Endothelial cell of umbilical vein (primary cell): ENCODE results near the gene EFR3B.

Source experiments
- EZH2 ChIP-seq: IDR thresholded peaks from 2 replicates; pipeline ENCODE4 v1.6.1; 2012; ENCODE audit warnings: borderline replicate concordance, low read depth, mild to moderate bottlenecking, moderate library complexity, low read length, inconsistent platforms; ENCODE audit not compliant: severe bottlenecking
- JUN ChIP-seq: IDR thresholded peaks from 2 replicates; pipeline ENCODE4 v1.6.1; 2011; ENCODE audit warnings: borderline replicate concordance, low read depth; ENCODE audit not compliant: insufficient read length, insufficient read depth
- POLR2AphosphoS5 ChIP-seq: IDR thresholded peaks from 2 replicates; pipeline ENCODE4 v1.6.1; 2012; ENCODE audit warnings: low read depth, mild to moderate bottlenecking, control low read depth, low read length, moderate library complexity; ENCODE audit not compliant: insufficient read depth
- TF ChIP-seq, protein P1 (sequence below), 2 donors: IDR thresholded peaks; 1 replicate in 1 of 2; 2 replicates in 1 of 2; pipeline ENCODE4 v1.5.1; 2011; ENCODE audit warnings: low read length in 2 of 2, mild to moderate bottlenecking in 2 of 2, moderate library complexity in 2 of 2, control low read depth in 1 of 2, inconsistent platforms in 1 of 2, low read depth in 1 of 2; ENCODE audit not compliant: insufficient read depth in 1 of 2; ENCODE audit errors: extremely low read depth in 1 of 2

DNA sequence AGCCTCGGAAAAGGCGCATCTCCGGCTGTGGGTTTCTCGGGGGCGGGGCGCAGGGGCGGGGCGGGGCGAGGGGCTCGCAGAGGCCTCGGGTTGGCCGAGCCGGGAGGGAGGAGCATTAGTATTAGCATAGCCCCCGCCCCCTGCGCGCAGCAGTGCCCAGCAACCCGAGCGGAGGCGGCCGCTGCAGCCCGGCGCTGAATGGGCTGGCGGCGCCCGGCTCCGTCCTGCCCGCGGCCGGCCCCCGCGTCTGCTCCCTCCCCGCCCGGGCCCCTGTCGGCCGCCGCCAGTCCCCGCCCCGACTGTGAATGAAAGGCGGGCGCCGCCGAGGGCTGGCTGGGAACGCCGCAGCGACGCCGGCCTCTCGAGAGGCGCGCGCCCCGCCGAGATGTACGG lies at the start of gene EFR3B:
- TF ChIP-seq, protein P1, sequence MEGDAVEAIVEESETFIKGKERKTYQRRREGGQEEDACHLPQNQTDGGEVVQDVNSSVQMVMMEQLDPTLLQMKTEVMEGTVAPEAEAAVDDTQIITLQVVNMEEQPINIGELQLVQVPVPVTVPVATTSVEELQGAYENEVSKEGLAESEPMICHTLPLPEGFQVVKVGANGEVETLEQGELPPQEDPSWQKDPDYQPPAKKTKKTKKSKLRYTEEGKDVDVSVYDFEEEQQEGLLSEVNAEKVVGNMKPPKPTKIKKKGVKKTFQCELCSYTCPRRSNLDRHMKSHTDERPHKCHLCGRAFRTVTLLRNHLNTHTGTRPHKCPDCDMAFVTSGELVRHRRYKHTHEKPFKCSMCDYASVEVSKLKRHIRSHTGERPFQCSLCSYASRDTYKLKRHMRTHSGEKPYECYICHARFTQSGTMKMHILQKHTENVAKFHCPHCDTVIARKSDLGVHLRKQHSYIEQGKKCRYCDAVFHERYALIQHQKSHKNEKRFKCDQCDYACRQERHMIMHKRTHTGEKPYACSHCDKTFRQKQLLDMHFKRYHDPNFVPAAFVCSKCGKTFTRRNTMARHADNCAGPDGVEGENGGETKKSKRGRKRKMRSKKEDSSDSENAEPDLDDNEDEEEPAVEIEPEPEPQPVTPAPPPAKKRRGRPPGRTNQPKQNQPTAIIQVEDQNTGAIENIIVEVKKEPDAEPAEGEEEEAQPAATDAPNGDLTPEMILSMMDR (IDR thresholded peaks at IDR 0.05; ENCODE audit: extremely low read depth in 1 of 2, insufficient read depth in 1 of 2, low read depth in 1 of 2, low read length in 2 of 2): no peak
- TF ChIP-seq EZH2: no peak
- no peak for TF ChIP-seq JUN
- peak; percentile 23 for TF ChIP-seq POLR2AphosphoS5
